GM18507 (cell line): ENCODE data around the gene CDK14.
A peak's percentile ranks its signal among the peaks of the same experiment; 100 is the strongest.

Experiments
- DNase-seq: peaks from one replicate; pipeline ENCODE4 v3.0.0; 2011; ENCODE audit warnings: low read depth; ENCODE audit not compliant: insufficient read length; ENCODE audit errors: extremely low spot score
- FAIRE-seq: peaks from 2 replicates; lab custom pipeline; 2011; peaks lifted over from hg19 to GRCh38; lab: Jason Lieb, UNC

The CDK14 gene

GRCh38 chr7:90671571-90671970 is 75.5 kb downstream of the CDK14 start:
- FAIRE-seq = no peak
- no peak for DNase-seq

GRCh38 chr7:90672210-90672609 is 76.1 kb downstream of the CDK14 start:
- DNase-seq (no peak), FAIRE-seq (no peak)

GRCh38 chr7:90674625-90675024 is 78.5 kb downstream of the CDK14 start:
- no peak for FAIRE-seq
- no peak for DNase-seq

- FAIRE-seq = no peak
Measured at GRCh38 chr7:90675982-90676381, 79.9 kb downstream of the CDK14 start.

GRCh38 chr7:90677486-90678404 is 81.6 kb downstream of the CDK14 start:
- FAIRE-seq = no peak

More at GRCh38 chr7:90675982-90676381, 79.9 kb downstream of the CDK14 start:
- no peak for DNase-seq

GRCh38 chr7:90678986-90679385 is 82.9 kb downstream of the CDK14 start:
- FAIRE-seq = no peak
- DNase-seq = no peak

More at GRCh38 chr7:90677486-90678404, 81.6 kb downstream of the CDK14 start:
- no peak for DNase-seq

- no peak for FAIRE-seq
Measured at GRCh38 chr7:90680484-90680883, 84.4 kb downstream of the CDK14 start.

GRCh38 chr7:90681336-90682022 is 85.4 kb downstream of the CDK14 start:
- no peak for FAIRE-seq

More at GRCh38 chr7:90680484-90680883, 84.4 kb downstream of the CDK14 start:
- no peak for DNase-seq

GRCh38 chr7:90686146-90686545 is 90.0 kb downstream of the CDK14 start:
- DNase-seq (no peak), FAIRE-seq (no peak)

More at GRCh38 chr7:90681336-90682022, 85.4 kb downstream of the CDK14 start:
- DNase-seq = no peak

GRCh38 chr7:90688810-90689209 is 92.7 kb downstream of the CDK14 start:
- FAIRE-seq (no peak), DNase-seq (no peak)

GRCh38 chr7:90689260-90689659 is 93.1 kb downstream of the CDK14 start:
- no peak for DNase-seq
- no peak for FAIRE-seq

GRCh38 chr7:90690159-90690858 is 94.2 kb downstream of the CDK14 start:
- FAIRE-seq (no peak), DNase-seq (no peak)

- FAIRE-seq (no peak), DNase-seq (no peak)
Measured at GRCh38 chr7:90692396-90692795, 96.3 kb downstream of the CDK14 start.

GRCh38 chr7:90692947-90693346 is 96.8 kb downstream of the CDK14 start:
- FAIRE-seq (no peak), DNase-seq (no peak)

- DNase-seq = no peak
- FAIRE-seq = no peak
Measured at GRCh38 chr7:90693939-90694338, 97.8 kb downstream of the CDK14 start.

- DNase-seq (no peak), FAIRE-seq (no peak)
Measured at GRCh38 chr7:90698616-90699015, 102.5 kb downstream of the CDK14 start.

- no peak for DNase-seq
- FAIRE-seq = peak; percentile 78
Measured at GRCh38 chr7:90701021-90701420, 104.9 kb downstream of the CDK14 start.

GRCh38 chr7:90701771-90702170 is 105.7 kb downstream of the CDK14 start:
- FAIRE-seq = no peak

GRCh38 chr7:90705391-90706071 is 109.4 kb downstream of the CDK14 start:
- DNase-seq (no peak), FAIRE-seq (no peak)

More at GRCh38 chr7:90701771-90702170, 105.7 kb downstream of the CDK14 start:
- DNase-seq = no peak
